Measurements from ENCODE around the gene DCAF12.

Gene DCAF12

DNA sequence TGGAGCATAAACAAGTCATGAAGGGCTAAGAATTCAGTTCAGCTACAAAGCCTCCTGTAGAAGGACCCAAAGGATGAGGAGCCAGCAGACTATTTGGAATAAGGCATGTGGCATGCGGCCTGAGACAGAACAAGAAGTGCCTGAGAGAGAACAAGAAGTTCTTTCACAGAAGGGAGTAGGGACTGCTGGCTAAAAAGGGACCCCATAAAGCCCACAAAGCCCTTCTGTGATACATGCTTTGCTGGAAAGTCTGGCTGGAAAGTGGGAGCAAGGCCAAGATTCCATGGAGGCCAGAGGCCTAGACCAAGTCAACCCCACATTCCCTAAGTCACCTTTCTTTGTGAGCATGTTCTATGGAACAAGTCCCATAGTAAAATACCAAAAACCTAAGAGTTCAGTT lies 41.9 kb downstream of the DCAF12 start:
- Histone ChIP-seq H3K79me2 (ENCODE audit: control insufficient read depth, low read length) (no peaks in the 10 kb centered on the region), H3K27ac (ENCODE audit: low read depth, low read length) (no peak overlapping the region), H3K4me2 (ENCODE audit: low read length) (no peak overlapping the region), H3K27me3 (ENCODE audit: control insufficient read depth, low read length) (no peaks in the 10 kb centered on the region), H3F3A (ENCODE audit: control insufficient read depth, insufficient read depth) (peaks cover 14% of the 10 kb centered on the region), H3K4me3 (ENCODE audit: low read length) (no peak overlapping the region), H3K9me2 (replicated peaks; ENCODE audit: control insufficient read depth, low read length) (no peaks in the 10 kb centered on the region), H3K36me3 (ENCODE audit: control insufficient read depth, low read length) (peaks cover 41% of the 10 kb centered on the region), H3K9me3 (ENCODE audit: control insufficient read depth, insufficient read depth, low read length) (no peaks in the 10 kb centered on the region), H3K4me1 (ENCODE audit: control insufficient read depth, low read length) (no peaks in the 10 kb centered on the region; the same call in 1 of the 2 replicates), H4K20me1 (ENCODE audit: control insufficient read depth, insufficient read depth, low read depth, low read length) (no peaks in the 10 kb centered on the region)
- TF ChIP-seq, protein P1, sequence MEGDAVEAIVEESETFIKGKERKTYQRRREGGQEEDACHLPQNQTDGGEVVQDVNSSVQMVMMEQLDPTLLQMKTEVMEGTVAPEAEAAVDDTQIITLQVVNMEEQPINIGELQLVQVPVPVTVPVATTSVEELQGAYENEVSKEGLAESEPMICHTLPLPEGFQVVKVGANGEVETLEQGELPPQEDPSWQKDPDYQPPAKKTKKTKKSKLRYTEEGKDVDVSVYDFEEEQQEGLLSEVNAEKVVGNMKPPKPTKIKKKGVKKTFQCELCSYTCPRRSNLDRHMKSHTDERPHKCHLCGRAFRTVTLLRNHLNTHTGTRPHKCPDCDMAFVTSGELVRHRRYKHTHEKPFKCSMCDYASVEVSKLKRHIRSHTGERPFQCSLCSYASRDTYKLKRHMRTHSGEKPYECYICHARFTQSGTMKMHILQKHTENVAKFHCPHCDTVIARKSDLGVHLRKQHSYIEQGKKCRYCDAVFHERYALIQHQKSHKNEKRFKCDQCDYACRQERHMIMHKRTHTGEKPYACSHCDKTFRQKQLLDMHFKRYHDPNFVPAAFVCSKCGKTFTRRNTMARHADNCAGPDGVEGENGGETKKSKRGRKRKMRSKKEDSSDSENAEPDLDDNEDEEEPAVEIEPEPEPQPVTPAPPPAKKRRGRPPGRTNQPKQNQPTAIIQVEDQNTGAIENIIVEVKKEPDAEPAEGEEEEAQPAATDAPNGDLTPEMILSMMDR (IDR thresholded peaks at IDR 0.05; ENCODE audit: low read depth, low read length, poor library complexity, severe bottlenecking), result no peak
- TF ChIP-seq EZH2phosphoT487 (IDR thresholded peaks at IDR 0.05; ENCODE audit: borderline replicate concordance, low read length), result no peak

DNA sequence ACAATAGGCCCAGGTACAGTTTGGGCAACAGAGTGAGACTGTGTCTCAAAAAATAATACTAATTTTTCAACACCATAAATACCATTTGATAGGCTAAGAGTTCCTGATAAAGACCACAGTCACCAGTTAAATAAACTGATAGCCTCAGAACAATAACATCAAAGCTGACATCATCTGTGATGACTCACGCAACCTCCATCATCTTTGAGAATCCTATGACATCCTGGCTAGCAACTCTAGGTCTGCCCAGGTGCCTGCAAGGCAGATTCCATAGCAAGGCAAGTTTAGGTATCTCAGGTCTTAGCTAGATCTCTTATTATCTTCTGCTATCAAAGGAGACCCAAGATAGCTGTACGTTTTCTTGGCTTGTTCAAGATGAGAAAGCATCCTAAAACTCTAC lies 47.3 kb downstream of the DCAF12 start:
- no peak overlapping the region for H3K4me2 ChIP-seq (ENCODE audit: low read length)

DNA sequence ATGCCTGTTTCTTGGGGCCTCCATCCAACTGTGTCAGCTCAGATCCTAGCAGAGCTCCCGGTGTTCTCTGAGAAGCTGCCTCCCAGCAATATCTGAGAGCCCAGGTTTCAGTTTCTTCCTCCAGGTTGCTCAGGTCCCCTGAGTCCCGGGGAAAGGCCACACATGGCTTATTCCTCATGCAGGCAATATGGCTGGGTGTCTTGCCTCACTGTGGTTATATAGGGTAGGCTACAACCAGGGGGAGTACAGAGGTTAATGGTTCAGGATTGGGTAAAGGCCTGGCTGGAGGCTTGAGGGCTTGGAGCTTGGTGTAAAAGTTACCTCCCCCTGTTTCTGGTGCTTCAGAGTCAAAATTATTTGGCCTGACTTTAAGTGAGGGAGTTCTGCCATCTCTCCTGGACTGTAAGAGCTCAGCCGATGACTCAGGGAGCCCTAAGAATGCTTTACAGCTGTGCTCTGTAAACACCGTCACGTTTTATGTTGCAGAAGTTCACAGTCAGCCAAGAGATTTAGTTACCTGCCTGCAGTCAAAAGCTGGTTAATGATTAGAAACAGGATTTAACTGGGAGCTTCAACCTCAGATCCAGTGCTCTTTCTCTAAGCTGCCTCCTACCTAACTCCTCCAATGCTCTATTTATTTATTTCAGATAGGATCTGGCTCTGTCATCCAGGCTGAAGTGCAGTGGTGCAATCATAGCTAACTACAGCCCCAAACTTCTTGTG lies 53.5 kb downstream of the DCAF12 start:
- Histone ChIP-seq H3K4me2 (ENCODE audit: low read length) (no peak overlapping the region), H3K9me2 (replicated peaks; ENCODE audit: control insufficient read depth, low read length) (no peaks in the 10 kb centered on the region), H3K9me3 (ENCODE audit: control insufficient read depth, insufficient read depth, low read length) (no peaks in the 10 kb centered on the region), H4K20me1 (ENCODE audit: control insufficient read depth, insufficient read depth, low read depth, low read length) (no peaks in the 10 kb centered on the region), H3K4me3 (ENCODE audit: low read length) (no peak overlapping the region), H3K36me3 (ENCODE audit: control insufficient read depth, low read length) (no peaks in the 10 kb centered on the region), H3F3A (ENCODE audit: control insufficient read depth, insufficient read depth) (no peaks in the 10 kb centered on the region), H3K27ac (ENCODE audit: low read depth, low read length) (no peak overlapping the region), H3K4me1 (ENCODE audit: control insufficient read depth, low read length) (no peaks in the 10 kb centered on the region), H3K79me2 (ENCODE audit: control insufficient read depth, low read length) (no peaks in the 10 kb centered on the region), H3K27me3 (ENCODE audit: control insufficient read depth, low read length) (no peaks in the 10 kb centered on the region)
- TF ChIP-seq, protein P1 (IDR thresholded peaks at IDR 0.05; ENCODE audit: low read depth, low read length, poor library complexity, severe bottlenecking), result no peak
- no peak for TF ChIP-seq EZH2phosphoT487 (IDR thresholded peaks at IDR 0.05; ENCODE audit: borderline replicate concordance, low read length)

More for the DNA sequence above, 47.3 kb downstream of the DCAF12 start:
- H3K9me3 ChIP-seq (ENCODE audit: control insufficient read depth, insufficient read depth, low read length), result no peaks in the 10 kb centered on the region
- H3K36me3 ChIP-seq (ENCODE audit: control insufficient read depth, low read length), result no peaks in the 10 kb centered on the region
- no peaks in the 10 kb centered on the region; the same call in 1 of the 2 replicates for H3K4me1 ChIP-seq (ENCODE audit: control insufficient read depth, low read length)
- H4K20me1 ChIP-seq (ENCODE audit: control insufficient read depth, insufficient read depth, low read depth, low read length), result no peaks in the 10 kb centered on the region
- H3K27me3 ChIP-seq (ENCODE audit: control insufficient read depth, low read length), result no peaks in the 10 kb centered on the region
- no peak for TF ChIP-seq EZH2phosphoT487 (IDR thresholded peaks at IDR 0.05; ENCODE audit: borderline replicate concordance, low read length)
- TF ChIP-seq, protein P1 (IDR thresholded peaks at IDR 0.05; ENCODE audit: low read depth, low read length, poor library complexity, severe bottlenecking), result no peak
- no peaks in the 10 kb centered on the region for H3F3A ChIP-seq (ENCODE audit: control insufficient read depth, insufficient read depth)
- no peak overlapping the region for H3K27ac ChIP-seq (ENCODE audit: low read depth, low read length)
- no peaks in the 10 kb centered on the region for H3K79me2 ChIP-seq (ENCODE audit: control insufficient read depth, low read length)
- H3K9me2 ChIP-seq (replicated peaks; ENCODE audit: control insufficient read depth, low read length), result no peaks in the 10 kb centered on the region
- no peak overlapping the region for H3K4me3 ChIP-seq (ENCODE audit: low read length)

Measured in DOHH2 (cell line).